A549 (cell line): ENCODE measurements around the gene GLIPR2. TPM values are rescaled to one million over a fixed set of nuclear protein-coding genes. Genes with fewer than 3 reads are reported as not detected.

ENCODE experiments used
- ATAC-seq, 2 experiments: fragments of 200-7000 bp in 1 of 2; fragments of >200 bp in 1 of 2; cut with Nextera tagmentation in 1 of 2; cut with Tn5 transposase in 1 of 2; 3 replicates each; pipeline versions ENCODE4 v1.8.0 to v1.9.1; 2018 to 2020; ENCODE audit warnings: mild to moderate bottlenecking in 1 of 2, moderate library complexity in 1 of 2
- CTCF ChIA-PET: fragments of 300-600 bp; sonication (Branson Sonifier 250); formaldehyde crosslinking; extraction: SDS; loops from one replicate; lab custom pipeline; 2021; ENCODE audit warnings: antibody characterized with exemption, inconsistent platforms; lab: Yijun Ruan, JAX
- POLR2A ChIA-PET: fragments of 350-600 bp; formaldehyde crosslinking; extraction: SDS; loops from one replicate; lab custom pipeline; 2021; ENCODE audit warnings: antibody characterized with exemption, inconsistent platforms; lab: Yijun Ruan, JAX
- DNase-seq, 2 experiments: peaks; one replicate each; pipeline versions ENCODE4 v3.0.0 to v3.0.0-alpha.2; 2011 to 2016; ENCODE audit warnings: low read depth in 1 of 2, low spot score in 1 of 2
- FAIRE-seq: peaks from 2 replicates; lab custom pipeline; 2011; peaks lifted over from hg19 to GRCh38; lab: Jason Lieb, UNC
- H3K27ac ChIP-seq, 2 experiments: fragments of >200 bp; sonication (Bioruptor Twin); formaldehyde crosslinking; 3 replicates each; pipeline ENCODE4 v1.5.1; 2016 to 2017
- H3K4me1 ChIP-seq: fragments of >200 bp; sonication (Bioruptor Twin); formaldehyde crosslinking; 3 replicates; pipeline ENCODE4 v1.6.1; 2016
- H3K4me2 ChIP-seq: fragments of >200 bp; sonication (Bioruptor Twin); formaldehyde crosslinking; 3 replicates; pipeline ENCODE4 v1.6.1; 2016
- H3K4me3 ChIP-seq: fragments of >200 bp; sonication (Bioruptor Twin); formaldehyde crosslinking; 3 replicates; pipeline ENCODE4 v1.5.1; 2016
- H3K9me3 ChIP-seq: fragments of >200 bp; sonication (Bioruptor Twin); formaldehyde crosslinking; 3 replicates; pipeline ENCODE4 v1.6.1; 2016
- CBX2 ChIP-seq: fragments of 200-600 bp; sonication (generic); IDR thresholded peaks from 2 replicates; pipeline ENCODE4 v1.6.1; 2016; ENCODE audit warnings: low read depth, mild to moderate bottlenecking, borderline replicate concordance
- CBX8 ChIP-seq: fragments of 200-600 bp; sonication (generic); IDR thresholded peaks from 2 replicates; pipeline ENCODE4 v1.6.1; 2016
- CEBPB ChIP-seq, 2 experiments: fragments of >200 bp in 1 of 2; sonication (Bioruptor Twin) in 1 of 2; formaldehyde crosslinking in 1 of 2; IDR thresholded peaks; 2 replicates each; pipeline ENCODE4 v1.6.1; 2012 to 2016
- CHD2 ChIP-seq: fragments of 150-350 bp; IDR thresholded peaks from 2 replicates; pipeline ENCODE4 v1.6.1; 2014; ENCODE audit warnings: low read length; ENCODE audit not compliant: partially characterized antibody
- ESRRA ChIP-seq: fragments of 150-350 bp; IDR thresholded peaks from 2 replicates; pipeline ENCODE4 v1.6.1; 2014; ENCODE audit warnings: mild to moderate bottlenecking, low read length, borderline replicate concordance
- FOSB ChIP-seq: fragments of 250-450 bp; sonication (Bioruptor Pico); IDR thresholded peaks from 2 replicates; pipeline ENCODE4 v1.5.0; 2020; ENCODE audit warnings: mild to moderate bottlenecking, moderate library complexity
- GATA3 ChIP-seq: IDR thresholded peaks from 2 replicates; pipeline ENCODE4 v1.6.1; 2012; ENCODE audit warnings: borderline replicate concordance
- HOXA7 ChIP-seq: fragments of 250-450 bp; sonication (Bioruptor Pico); IDR thresholded peaks from 2 replicates; pipeline ENCODE4 v1.5.0; 2020; ENCODE audit warnings: mild to moderate bottlenecking, moderate library complexity
- HOXB5 ChIP-seq: fragments of 250-450 bp; sonication (Bioruptor Pico); IDR thresholded peaks from 2 replicates; pipeline ENCODE4 v1.5.0; 2020; ENCODE audit warnings: mild to moderate bottlenecking, moderate library complexity
- JUN ChIP-seq, 2 experiments: fragments of >200 bp; sonication (Bioruptor Twin); formaldehyde crosslinking; IDR thresholded peaks; 2 replicates in 1 of 2; 3 replicates in 1 of 2; pipeline ENCODE4 v1.6.1; 2016 to 2017
- JUNB ChIP-seq: fragments of >200 bp; sonication (Bioruptor Twin); formaldehyde crosslinking; IDR thresholded peaks from 2 replicates; pipeline ENCODE4 v1.6.1; 2016
- KDM1A ChIP-seq: fragments of 200-600 bp; sonication (generic); IDR thresholded peaks from 2 replicates; pipeline ENCODE4 v1.6.1; 2016; ENCODE audit warnings: low read depth, mild to moderate bottlenecking
- MYC ChIP-seq: IDR thresholded peaks from 2 replicates; pipeline ENCODE4 v1.6.1; 2012; ENCODE audit warnings: mild to moderate bottlenecking, inconsistent platforms, low read length, improper control_type of control experiment, borderline replicate concordance
- NPAS2 ChIP-seq: fragments of 250-450 bp; sonication (Bioruptor Pico); IDR thresholded peaks from 2 replicates; pipeline ENCODE4 v1.8.0; 2022; ENCODE audit warnings: mild to moderate bottlenecking, moderate library complexity, borderline replicate concordance
- RNF2 ChIP-seq: fragments of 200-600 bp; sonication (generic); IDR thresholded peaks from 2 replicates; pipeline ENCODE4 v1.6.1; 2016; ENCODE audit warnings: low read depth, mild to moderate bottlenecking, antibody characterized with exemption, moderate library complexity, borderline replicate concordance
- TFCP2L1 ChIP-seq: fragments of 250-450 bp; sonication (Bioruptor Pico); IDR thresholded peaks from 2 replicates; pipeline ENCODE4 v1.5.0; 2021; ENCODE audit warnings: mild to moderate bottlenecking
- ZFP36 ChIP-seq: fragments of 450-650 bp; IDR thresholded peaks from 2 replicates; pipeline ENCODE4 v1.6.1; 2014; ENCODE audit warnings: borderline replicate concordance; ENCODE audit not compliant: partially characterized antibody
- ZNF302 ChIP-seq: fragments of 250-450 bp; sonication (Bioruptor Pico); IDR thresholded peaks from 2 replicates; pipeline ENCODE4 v1.9.0; 2021; ENCODE audit warnings: inconsistent platforms, mild to moderate bottlenecking, moderate library complexity
- ZSCAN20 ChIP-seq: fragments of 250-450 bp; sonication (Bioruptor Pico); IDR thresholded peaks from 2 replicates; pipeline ENCODE4 v1.8.0; 2022; ENCODE audit warnings: mild to moderate bottlenecking, moderate library complexity
- WGBS: methylation state at CpG from one replicate; pipeline ENCODE4 v1.1.6; 2017; ENCODE audit errors: missing lambda C conversion rate; 5-methylcytosine and 5-hydroxymethylcytosine counted together
- polyA plus RNA-seq, 4 experiments: library from polyadenylated mRNA; depleted of rRNA in 3 of 4; stranded (reverse); fragments of >200 nt; fragmentation: RNase III in 1 of 4; extraction: RNeasy Plus Mini Kit Qiagen cat#74134 plus additional on column Dnase treatment in 1 of 4; gene quantifications; 2 replicates in 3 of 4; 3 replicates in 1 of 4; pipeline ENCODE4 v1.2.3, GENCODE V29; 2011 to 2017
- TF ChIP-seq, protein P1 (sequence below): IDR thresholded peaks from 2 replicates; pipeline ENCODE4 v1.6.1; 2012
- TF ChIP-seq, protein P2 (sequence below): fragments of >200 bp; sonication (Bioruptor Twin); formaldehyde crosslinking; IDR thresholded peaks from 2 replicates; pipeline ENCODE4 v1.6.1; 2016
- TF ChIP-seq, protein P3 (sequence below): IDR thresholded peaks from 2 replicates; pipeline ENCODE4 v1.6.1; 2012; ENCODE audit warnings: low read depth, borderline replicate concordance
- TF ChIP-seq, protein P4 (sequence below): fragments of >200 bp; sonication (Bioruptor Twin); formaldehyde crosslinking; IDR thresholded peaks from 3 replicates; pipeline ENCODE4 v1.6.1; 2016

Gene GLIPR2
- polyA plus RNA-seq, 2 of the 4 experiments (the other 2 are of a cell fraction), result 9.0 to 16.0 TPM

DNA sequence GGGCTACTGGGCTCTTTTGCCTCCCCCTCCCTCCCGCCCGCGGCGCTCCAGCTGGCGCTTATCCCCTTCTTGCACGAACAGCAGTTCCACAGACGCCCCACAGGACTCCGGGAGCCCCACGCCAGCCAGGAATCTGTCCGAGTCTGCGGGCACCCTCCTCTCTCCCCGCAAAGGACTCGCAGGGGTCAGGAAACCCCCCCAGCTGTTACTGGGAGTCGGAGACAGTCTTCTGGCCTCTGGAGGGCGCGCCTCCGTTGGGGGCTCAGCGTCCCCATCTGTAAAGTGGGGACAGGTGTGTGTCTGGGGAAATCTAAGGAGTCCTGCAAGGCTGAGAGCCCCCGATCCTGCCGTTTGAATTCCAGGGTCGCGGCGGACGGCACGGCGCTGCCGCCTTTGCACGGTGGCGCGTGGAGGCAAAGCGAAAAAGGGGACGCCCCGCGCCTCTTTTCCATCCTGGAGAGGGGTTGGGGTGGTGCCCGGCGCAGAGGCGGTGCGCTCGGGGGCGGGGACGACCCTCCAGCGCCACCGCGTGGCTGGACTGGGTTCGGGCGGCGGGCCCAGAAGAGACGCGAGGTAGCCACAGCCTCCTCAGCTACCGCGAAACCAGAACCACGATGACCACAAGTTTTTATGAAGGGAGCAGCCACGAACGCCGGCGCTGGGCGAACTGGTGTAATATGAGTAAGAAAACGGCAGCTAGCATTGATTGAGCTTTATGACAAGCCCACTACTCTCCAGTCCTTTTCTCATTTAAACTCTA is 29.8 kb downstream of the GLIPR2 start (continued):
- TF ChIP-seq, protein P1, sequence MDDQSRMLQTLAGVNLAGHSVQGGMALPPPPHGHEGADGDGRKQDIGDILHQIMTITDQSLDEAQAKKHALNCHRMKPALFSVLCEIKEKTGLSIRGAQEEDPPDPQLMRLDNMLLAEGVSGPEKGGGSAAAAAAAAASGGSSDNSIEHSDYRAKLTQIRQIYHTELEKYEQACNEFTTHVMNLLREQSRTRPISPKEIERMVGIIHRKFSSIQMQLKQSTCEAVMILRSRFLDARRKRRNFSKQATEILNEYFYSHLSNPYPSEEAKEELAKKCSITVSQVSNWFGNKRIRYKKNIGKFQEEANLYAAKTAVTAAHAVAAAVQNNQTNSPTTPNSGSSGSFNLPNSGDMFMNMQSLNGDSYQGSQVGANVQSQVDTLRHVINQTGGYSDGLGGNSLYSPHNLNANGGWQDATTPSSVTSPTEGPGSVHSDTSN, result no peak
- TF ChIP-seq ESRRA, result no peak
- TF ChIP-seq JUN (IDR thresholded peaks at IDR 0.05), result peak in 1 of 2 experiments; percentile 51; a peak in 1 of 5 replicates
- no peak for TF ChIP-seq HOXB5 (CRISPR knock-in tag)
- peak; percentile 60; the same call in 1 of the 2 replicates for TF ChIP-seq KDM1A
- no peak for TF ChIP-seq ZNF302 (CRISPR knock-in tag)
- TF ChIP-seq ZSCAN20, result no peak
- TF ChIP-seq MYC, result no peak
- no peak for TF ChIP-seq JUNB
- TF ChIP-seq CBX2, result no peak
- no peak for TF ChIP-seq CBX8
- TF ChIP-seq, protein P2, sequence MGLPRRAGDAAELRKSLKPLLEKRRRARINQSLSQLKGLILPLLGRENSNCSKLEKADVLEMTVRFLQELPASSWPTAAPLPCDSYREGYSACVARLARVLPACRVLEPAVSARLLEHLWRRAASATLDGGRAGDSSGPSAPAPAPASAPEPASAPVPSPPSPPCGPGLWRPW, result no peak
- no peak for TF ChIP-seq TFCP2L1
- TF ChIP-seq, protein P3, sequence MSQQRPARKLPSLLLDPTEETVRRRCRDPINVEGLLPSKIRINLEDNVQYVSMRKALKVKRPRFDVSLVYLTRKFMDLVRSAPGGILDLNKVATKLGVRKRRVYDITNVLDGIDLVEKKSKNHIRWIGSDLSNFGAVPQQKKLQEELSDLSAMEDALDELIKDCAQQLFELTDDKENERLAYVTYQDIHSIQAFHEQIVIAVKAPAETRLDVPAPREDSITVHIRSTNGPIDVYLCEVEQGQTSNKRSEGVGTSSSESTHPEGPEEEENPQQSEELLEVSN, result peak; percentile 60; the same call in 1 of the 2 replicates

DNA sequence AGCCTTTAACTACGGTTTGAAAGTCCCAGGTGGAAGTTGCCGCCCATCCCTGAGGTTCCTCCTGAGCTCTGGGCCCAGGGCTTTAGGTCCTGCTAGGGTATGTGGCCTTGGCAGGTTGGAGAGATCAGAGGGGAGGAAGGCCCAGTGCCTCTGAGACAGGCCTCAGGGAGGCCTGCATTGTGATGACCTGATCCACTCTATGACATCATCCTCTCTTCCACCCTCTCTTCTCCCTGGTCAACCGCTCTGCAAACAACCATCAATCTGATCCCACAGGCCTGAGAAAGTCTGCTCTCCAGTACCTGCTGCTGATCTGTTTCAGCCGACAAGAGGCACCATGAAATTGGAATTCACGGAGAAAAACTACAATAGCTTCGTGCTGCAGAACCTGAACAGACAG is 32.6 kb downstream of the GLIPR2 start, which contains the start of gene CCIN:
Gene CCIN, plus strand, starts transcription at position 223 of the 400 bp plus-strand sequence. Its CDS starts 115 bp downstream, at position 338.
- TF ChIP-seq KDM1A (no peak), NPAS2 (CRISPR knock-in tag) (no peak), RNF2 (no peak), ZNF302 (CRISPR knock-in tag) (no peak), GATA3 (no peak), CBX8 (no peak), ZFP36 (no peak), MYC (no peak), CEBPB (IDR thresholded peaks at IDR 0.05) (no peak), FOSB (CRISPR knock-in tag) (no peak), CHD2 (no peak), HOXA7 (CRISPR knock-in tag) (no peak)
- TF ChIP-seq, protein P4, sequence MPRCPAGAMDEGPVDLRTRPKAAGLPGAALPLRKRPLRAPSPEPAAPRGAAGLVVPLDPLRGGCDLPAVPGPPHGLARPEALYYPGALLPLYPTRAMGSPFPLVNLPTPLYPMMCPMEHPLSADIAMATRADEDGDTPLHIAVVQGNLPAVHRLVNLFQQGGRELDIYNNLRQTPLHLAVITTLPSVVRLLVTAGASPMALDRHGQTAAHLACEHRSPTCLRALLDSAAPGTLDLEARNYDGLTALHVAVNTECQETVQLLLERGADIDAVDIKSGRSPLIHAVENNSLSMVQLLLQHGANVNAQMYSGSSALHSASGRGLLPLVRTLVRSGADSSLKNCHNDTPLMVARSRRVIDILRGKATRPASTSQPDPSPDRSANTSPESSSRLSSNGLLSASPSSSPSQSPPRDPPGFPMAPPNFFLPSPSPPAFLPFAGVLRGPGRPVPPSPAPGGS, result no peak
- Histone ChIP-seq H3K27ac (no peak within 1 kb of the TSS), H3K9me3 (no peaks in the 10 kb centered on the region), H3K4me3 (no peak within 1 kb of the TSS), H3K4me1 (peaks cover 13% of the 10 kb centered on the region; the same call in 2 of the 3 replicates), H3K4me2 (no peak within 1 kb of the TSS)
- ATAC-seq, result no peak
- ChIA-PET CTCF (interaction anchor here (0.6 to 16.6 kb wide), 12 partner anchors 8 to 222 kb away, joined by 3 to 321 read pairs (median 6); partner anchors contain the start of genes CLTA and GLIPR2), POLR2A (interaction anchor here (2.2 kb wide), 1 partner anchor 21 kb away, joined by 9 read pairs; the partner anchor contains the start of gene CLTA)
- DNase-seq, result no peak
- 84% methylated on average over 6 of the region's 6 CpGs for WGBS
- no peak for FAIRE-seq
